HG03460 (cell line): ENCODE measurements around the gene PCDHGA1.
"Not testable (repeated sequence)": the region's sequence is repeated elsewhere in the genome, so short reads cannot be mapped to it uniquely, and the experiment has no call there.

Experiments used
- ATAC-seq: cut with Tn5 transposase; IDR thresholded peaks from one replicate; pipeline ENCODE4 v1.9.1; 2021; ENCODE audit not compliant: unreplicated experiment

Gene PCDHGA1

DNA sequence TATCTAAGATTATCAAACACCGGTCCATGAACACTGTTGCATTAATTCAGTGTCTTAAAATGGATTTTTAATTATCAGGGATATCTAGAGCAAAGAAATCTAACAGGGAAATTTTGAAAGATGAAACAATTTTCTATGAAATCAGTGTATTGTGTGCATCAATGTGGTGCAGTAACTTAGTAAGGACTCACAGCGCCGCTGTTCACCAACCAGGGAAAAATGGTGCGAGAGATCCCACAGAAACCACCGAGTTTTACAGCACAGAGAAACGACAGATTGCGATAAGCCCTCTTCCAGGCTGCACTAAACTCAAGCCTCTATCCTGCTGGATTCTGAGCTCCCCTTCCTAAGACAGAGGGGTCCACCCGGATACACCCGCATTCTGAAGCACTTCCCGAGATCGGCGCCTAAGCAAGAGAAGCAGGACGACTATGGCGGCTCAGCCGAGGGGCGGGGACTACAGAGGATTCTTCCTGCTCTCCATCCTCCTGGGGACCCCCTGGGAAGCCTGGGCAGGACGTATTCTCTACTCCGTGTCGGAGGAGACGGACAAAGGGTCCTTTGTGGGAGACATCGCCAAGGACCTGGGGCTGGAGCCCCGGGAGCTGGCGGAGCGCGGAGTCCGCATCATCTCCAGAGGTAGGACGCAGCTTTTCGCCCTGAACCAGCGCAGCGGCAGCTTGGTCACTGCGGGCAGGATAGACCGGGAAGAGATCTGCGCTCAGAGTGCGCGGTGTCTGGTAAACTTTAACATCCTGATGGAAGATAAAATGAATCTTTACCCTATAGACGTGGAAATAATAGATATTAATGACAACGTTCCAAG, 52.4 kb downstream of the PCDHGA1 start, which contains the start of gene PCDHGA7:
TSS of gene PCDHGA7 (plus strand) at position 274 of the 826 bp plus-strand sequence. CDS start at position 432, 158 bp downstream.
- ATAC-seq = no peak

DNA sequence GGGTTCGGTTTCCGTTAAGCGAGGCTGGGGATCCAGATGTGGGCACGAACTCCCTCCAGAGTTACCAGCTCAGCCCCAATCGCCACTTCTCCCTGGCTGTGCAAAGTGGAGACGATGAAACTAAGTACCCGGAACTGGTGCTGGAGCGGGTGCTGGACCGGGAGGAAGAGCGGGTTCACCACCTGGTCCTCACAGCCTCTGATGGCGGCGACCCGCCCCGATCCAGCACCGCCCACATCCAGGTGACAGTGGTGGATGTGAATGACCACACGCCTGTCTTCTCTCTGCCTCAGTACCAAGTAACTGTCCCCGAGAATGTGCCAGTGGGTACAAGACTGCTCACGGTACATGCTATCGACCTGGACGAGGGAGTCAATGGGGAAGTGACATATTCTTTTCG, 53.0 kb downstream of the PCDHGA1 start:
- ATAC-seq = no peak

DNA sequence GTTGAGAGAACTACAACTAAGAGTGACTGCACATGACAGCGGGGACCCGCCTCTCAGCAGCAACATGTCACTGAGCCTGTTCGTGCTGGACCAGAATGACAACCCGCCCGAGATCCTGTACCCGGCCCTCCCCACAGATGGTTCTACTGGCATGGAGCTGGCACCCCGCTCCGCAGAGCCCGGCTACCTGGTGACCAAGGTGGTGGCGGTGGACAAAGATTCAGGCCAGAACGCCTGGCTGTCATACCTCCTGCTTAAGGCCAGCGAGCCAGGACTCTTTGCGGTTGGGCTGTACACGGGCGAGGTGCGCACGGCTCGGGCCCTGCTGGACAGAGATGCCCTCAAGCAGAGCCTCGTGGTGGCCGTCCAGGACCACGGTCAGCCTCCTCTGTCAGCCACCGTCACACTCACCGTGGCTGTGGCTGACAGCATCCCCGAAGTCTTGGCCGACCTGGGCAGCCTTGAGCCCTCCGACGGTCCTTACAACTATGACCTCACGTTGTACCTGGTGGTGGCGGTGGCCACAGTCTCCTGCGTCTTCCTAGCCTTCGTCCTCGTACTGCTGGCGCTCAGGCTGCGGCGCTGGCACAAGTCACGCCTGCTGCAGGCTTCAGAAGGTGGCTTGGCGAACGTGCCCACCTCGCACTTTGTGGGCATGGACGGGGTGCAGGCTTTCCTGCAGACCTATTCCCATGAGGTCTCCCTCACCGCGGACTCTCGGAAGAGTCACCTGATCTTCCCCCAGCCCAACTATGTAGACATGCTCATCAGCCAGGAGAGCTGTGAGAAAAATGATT, 54.4 kb downstream of the PCDHGA1 start:
- no peak for ATAC-seq

DNA sequence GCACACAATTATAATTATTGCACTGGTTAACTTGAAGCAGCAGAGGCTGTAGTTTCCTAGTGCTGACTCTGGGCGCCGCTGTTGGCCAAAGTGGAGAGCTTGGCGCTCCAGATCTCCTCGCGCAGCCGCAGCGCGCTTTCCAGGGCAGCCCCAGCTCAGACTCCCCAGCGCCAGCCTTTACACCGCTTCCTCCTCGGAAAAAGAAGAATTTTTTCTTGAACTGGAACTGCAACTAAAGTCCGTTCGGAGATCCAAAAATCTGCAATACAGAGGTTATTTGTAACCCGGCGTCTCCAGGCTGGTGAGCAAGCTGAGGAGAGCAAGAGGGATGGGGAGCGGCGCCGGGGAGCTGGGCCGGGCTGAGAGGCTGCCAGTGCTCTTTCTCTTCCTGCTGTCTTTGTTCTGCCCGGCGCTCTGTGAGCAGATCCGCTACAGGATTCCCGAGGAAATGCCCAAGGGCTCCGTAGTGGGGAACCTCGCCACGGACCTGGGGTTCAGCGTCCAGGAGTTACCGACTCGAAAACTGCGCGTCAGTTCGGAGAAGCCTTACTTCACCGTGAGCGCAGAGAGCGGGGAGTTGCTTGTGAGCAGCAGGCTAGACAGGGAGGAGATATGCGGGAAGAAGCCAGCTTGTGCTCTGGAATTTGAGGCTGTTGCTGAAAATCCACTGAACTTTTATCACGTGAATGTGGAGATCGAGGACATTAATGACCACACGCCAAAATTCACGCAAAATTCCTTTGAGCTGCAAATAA, 57.4 kb downstream of the PCDHGA1 start, which contains the start of gene PCDHGB4:
TSS of gene PCDHGB4 (plus strand) at position 142 of the 755 bp plus-strand sequence. CDS start at position 329, 187 bp downstream.
- ATAC-seq = not testable (repeated sequence)

DNA sequence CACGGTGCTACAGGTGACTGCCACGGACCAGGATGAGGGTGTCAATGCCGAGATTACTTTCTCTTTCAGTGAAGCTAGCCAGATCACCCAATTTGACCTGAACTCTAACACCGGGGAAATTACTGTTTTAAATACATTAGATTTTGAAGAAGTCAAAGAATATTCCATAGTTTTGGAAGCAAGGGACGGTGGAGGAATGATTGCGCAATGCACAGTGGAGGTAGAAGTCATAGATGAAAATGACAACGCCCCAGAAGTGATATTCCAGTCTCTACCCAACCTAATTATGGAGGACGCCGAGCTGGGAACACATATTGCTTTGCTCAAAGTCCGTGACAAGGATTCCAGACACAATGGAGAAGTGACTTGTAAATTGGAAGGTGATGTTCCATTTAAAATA, 58.3 kb downstream of the PCDHGA1 start:
- no peak for ATAC-seq

DNA sequence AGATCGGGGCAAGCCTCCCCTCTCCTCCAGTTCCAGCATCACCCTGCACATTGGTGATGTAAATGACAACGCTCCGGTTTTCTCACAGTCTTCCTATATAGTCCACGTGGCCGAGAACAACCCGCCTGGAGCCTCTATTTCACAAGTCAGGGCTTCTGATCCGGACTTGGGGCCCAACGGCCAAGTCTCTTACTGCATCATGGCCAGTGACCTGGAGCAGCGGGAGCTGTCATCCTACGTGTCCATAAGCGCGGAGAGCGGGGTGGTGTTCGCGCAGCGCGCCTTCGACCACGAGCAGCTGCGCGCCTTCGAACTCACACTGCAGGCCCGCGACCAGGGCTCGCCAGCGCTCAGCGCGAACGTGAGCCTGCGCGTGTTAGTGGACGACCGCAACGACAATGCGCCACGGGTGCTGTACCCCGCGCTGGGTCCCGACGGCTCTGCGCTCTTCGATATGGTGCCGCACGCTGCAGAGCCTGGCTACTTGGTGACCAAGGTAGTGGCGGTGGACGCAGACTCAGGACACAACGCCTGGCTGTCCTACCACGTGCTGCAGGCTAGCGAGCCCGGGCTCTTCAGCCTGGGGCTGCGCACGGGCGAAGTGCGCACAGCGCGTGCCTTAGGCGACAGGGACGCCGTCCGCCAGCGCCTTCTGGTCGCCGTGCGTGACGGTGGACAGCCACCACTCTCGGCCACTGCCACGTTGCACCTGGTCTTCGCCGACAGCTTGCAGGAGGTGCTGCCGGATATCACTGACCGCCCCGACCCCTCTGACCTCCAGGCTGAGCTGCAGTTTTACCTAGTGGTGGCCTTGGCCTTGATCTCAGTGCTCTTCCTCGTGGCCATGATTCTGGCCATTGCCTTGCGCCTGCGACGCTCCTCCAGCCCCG, 59.1 kb downstream of the PCDHGA1 start:
- no peak for ATAC-seq

DNA sequence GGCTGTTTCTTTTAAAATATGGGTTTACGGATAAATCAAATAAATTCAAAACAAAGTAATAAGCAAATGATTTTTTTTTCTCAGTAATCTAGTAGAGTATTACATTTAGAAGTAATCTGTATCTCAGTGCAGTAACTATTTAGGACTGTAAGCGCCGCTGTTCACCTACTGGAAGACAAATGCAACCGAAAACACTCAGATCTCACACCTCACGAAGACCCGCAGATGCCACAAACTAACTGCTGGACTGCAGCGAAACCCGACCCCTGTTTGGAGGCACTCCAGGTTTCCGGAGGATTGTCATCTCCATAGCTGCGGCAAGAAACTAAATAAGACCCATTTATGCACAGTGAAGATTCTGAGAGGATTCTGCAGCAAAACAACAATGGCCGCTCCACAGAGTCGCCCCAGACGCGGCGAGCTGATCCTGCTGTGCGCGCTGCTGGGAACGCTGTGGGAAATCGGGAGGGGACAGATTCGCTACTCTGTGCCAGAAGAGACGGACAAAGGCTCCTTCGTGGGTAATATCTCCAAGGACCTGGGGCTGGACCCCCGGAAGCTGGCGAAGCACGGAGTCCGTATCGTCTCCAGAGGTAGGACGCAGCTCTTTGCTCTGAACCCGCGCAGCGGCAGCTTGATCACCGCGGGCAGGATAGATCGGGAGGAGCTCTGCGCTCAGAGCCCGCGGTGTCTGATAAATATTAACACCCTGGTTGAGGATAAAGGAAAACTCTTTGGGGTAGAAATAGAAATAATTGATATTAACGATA, 62.3 kb downstream of the PCDHGA1 start, which contains the start of gene PCDHGA8:
TSS of gene PCDHGA8 (plus strand) at position 205 of the 770 bp plus-strand sequence. CDS start at position 386, 181 bp downstream.
- no peak for ATAC-seq

DNA sequence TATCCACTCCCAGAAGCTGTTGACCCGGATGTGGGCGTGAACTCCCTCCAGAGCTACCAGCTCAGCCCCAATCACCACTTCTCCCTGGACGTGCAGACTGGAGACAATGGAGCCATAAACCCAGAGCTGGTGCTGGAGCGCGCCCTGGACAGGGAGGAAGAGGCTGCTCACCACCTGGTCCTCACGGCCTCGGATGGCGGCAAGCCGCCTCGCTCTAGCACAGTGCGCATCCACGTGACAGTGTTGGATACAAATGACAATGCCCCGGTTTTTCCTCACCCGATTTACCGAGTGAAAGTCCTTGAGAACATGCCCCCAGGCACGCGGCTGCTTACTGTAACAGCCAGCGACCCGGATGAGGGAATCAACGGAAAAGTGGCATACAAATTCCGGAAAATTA, 63.0 kb downstream of the PCDHGA1 start:
- ATAC-seq = no peak

DNA sequence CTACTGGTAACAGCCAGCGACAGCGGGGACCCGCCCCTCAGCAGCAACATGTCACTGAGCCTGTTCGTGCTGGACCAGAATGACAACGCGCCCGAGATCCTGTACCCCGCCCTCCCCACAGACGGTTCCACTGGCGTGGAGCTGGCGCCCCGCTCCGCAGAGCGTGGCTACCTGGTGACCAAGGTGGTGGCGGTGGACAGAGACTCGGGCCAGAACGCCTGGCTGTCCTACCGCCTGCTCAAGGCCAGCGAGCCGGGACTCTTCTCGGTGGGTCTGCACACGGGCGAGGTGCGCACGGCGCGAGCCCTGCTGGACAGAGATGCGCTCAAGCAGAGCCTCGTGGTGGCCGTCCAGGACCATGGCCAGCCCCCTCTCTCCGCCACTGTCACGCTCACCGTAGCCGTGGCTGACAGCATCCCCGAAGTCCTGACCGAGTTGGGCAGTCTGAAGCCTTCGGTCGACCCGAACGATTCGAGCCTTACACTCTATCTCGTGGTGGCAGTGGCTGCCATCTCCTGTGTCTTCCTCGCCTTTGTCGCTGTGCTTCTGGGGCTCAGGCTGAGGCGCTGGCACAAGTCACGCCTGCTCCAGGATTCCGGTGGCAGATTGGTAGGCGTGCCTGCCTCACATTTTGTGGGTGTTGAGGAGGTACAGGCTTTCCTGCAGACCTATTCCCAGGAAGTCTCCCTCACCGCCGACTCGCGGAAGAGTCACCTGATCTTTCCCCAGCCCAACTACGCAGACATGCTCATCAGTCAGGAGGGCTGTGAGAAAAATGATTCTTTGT, 64.3 kb downstream of the PCDHGA1 start:
- not testable (repeated sequence) for ATAC-seq

DNA sequence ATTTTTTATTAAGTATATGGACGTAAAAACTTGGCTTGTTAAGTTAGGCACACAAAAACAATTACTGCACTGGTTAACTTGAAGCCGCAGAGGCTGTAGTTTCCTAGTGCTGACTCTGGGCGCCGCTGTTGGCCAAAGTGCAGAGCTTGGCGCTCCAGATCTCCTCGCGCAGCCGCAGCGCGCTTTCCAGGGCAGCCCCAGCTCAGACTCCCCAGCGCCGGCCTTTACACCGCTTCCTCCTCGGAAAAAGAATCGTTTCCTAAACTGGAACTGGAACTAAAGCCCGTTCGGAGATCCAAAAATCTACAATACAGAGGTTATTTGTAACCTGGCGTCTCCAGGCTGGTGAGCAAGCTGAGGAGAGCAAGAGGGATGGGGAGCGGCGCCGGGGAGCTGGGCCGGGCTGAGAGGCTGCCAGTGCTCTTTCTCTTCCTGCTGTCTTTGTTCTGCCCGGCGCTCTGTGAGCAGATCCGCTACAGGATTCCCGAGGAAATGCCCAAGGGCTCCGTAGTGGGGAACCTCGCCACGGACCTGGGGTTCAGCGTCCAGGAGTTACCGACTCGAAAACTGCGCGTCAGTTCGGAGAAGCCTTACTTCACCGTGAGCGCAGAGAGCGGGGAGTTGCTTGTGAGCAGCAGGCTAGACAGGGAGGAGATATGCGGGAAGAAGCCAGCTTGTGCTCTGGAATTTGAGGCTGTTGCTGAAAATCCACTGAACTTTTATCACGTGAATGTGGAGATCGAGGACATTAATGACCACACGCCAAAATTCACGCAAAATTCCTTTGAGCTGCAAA, 67.6 kb downstream of the PCDHGA1 start, which contains the start of gene PCDHGB5:
TSS of gene PCDHGB5 (plus strand) at position 192 of the 796 bp plus-strand sequence. CDS start at position 373, 181 bp downstream.
- ATAC-seq = peak; percentile 87

DNA sequence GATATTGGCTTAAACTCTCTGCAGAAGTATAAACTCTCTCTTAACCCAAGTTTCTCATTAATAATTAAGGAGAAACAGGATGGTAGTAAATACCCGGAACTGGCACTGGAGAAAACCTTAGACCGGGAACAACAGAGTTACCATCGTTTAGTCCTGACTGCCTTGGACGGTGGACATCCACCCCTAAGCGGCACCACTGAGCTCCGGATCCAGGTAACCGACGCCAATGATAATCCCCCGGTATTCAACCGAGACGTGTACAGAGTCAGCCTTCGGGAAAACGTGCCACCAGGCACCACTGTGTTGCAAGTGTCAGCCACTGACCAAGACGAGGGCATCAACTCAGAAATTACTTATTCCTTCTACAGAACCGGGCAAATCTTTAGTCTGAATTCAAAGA, 68.3 kb downstream of the PCDHGA1 start:
- ATAC-seq = no peak

DNA sequence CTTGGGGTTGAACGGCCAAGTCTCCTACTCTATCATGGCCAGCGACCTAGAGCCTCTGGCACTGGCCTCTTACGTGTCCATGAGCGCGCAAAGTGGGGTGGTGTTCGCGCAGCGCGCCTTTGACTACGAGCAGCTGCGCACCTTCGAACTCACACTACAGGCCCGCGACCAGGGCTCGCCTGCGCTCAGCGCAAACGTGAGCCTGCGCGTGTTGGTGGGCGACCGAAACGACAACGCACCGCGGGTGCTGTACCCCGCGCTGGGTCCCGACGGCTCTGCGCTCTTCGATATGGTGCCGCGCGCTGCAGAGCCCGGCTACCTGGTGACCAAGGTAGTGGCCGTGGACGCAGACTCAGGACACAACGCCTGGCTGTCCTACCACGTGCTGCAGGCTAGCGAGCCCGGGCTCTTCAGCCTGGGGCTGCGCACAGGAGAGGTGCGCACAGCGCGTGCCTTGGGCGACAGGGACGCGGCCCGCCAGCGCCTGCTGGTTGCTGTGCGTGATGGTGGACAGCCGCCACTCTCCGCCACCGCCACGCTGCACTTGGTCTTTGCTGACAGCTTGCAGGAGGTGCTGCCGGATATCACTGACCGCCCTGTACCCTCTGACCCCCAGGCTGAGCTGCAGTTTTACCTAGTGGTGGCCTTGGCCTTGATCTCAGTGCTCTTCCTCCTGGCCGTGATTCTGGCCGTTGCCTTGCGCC, 69.4 kb downstream of the PCDHGA1 start:
- ATAC-seq = no peak

DNA sequence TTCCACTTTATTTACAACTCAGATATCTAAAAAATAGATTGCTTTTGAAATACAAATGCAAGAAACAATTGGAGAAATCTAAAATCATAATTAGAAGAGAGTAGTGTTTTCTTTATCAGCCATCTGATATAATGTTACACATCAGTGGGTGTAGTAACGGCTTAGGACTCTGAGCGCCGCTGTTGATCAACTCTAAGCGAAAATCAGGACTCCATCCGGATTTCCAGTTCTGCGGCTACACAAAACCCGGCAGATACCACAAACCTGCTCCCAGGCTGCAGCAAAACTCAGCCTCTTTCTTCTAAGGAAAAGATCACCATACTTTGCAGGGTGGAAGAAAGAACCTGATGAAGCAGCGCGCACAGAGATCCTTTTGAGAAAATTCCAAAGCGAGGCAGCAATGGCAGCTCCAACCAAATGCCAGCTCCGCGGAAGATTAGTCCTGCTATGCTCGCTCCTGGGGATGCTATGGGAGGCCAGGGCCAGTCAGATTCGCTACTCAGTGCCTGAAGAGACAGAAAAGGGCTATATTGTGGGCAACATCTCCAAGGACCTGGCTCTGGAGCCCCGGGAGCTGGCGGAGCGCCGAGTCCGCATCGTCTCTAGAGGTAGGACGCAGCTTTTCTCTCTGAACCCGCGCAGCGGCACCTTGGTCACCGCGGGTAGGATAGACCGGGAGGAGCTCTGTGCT, 72.4 kb downstream of the PCDHGA1 start, which contains the start of gene PCDHGA9:
TSS of gene PCDHGA9 (plus strand) at position 226 of the 691 bp plus-strand sequence. CDS start at position 401, 175 bp downstream.
- no peak for ATAC-seq

DNA sequence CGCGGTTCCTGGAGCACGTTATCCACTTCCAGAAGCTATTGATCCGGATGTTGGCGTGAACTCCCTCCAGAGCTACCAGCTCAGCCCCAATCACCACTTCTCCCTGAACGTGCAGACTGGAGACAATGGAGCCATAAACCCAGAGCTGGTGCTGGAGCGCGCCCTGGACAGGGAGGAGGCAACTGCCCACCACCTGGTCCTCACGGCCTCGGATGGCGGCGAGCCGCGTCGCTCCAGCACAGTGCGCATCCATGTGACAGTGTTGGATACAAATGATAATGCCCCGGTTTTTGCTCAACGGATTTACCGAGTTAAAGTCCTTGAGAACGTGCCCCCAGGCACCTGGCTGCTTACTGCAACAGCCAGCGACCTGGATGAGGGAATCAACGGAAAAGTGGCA, 73.1 kb downstream of the PCDHGA1 start:
- no peak for ATAC-seq

DNA sequence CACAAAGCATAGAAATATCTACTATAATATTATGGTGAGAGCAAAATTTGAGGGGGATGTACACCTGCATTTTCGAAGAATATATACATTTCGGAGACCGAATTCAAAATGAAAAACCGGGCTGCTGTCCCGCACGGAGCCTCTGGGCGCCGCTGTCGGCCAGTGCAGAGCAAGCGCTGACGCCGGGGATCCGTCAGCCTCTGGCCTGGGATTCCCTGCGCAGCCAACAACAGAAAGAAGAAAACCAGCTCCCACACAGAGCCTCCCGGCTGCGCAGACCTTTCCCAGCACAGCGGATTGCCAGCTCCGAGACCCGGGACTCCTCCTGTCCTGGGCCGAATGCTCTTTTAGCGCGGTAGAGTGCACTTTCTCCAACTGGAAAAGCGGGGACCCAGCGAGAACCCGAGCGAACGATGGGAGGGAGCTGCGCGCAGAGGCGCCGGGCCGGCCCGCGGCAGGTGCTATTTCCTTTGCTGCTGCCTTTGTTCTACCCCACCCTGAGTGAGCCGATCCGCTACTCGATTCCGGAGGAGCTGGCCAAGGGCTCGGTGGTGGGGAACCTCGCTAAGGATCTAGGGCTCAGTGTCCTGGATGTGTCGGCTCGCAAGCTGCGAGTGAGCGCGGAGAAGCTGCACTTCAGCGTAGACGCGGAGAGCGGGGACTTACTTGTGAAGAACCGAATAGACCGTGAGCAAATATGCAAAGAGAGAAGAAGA, 77.6 kb downstream of the PCDHGA1 start, which contains the start of gene PCDHGB6:
TSS of gene PCDHGB6 (plus strand) at position 232 of the 716 bp plus-strand sequence. CDS start at position 414, 182 bp downstream.
- ATAC-seq = not testable (repeated sequence)
